ENCODE data around the gene MTMR6.

GRCh38 chr13:25286308-25286968 lies 850 bp downstream of the MTMR6 start:
- TF ChIP-seq, protein P1, sequence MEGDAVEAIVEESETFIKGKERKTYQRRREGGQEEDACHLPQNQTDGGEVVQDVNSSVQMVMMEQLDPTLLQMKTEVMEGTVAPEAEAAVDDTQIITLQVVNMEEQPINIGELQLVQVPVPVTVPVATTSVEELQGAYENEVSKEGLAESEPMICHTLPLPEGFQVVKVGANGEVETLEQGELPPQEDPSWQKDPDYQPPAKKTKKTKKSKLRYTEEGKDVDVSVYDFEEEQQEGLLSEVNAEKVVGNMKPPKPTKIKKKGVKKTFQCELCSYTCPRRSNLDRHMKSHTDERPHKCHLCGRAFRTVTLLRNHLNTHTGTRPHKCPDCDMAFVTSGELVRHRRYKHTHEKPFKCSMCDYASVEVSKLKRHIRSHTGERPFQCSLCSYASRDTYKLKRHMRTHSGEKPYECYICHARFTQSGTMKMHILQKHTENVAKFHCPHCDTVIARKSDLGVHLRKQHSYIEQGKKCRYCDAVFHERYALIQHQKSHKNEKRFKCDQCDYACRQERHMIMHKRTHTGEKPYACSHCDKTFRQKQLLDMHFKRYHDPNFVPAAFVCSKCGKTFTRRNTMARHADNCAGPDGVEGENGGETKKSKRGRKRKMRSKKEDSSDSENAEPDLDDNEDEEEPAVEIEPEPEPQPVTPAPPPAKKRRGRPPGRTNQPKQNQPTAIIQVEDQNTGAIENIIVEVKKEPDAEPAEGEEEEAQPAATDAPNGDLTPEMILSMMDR (conservative IDR thresholded peaks at IDR 0.05; ENCODE audit: low read length) = no peak
- TF ChIP-seq EZH2phosphoT487 (IDR thresholded peaks at IDR 0.05; ENCODE audit: borderline replicate concordance) = no peak
